CD4-positive, alpha-beta T cell treated with Interleukin-4 for 1 hour (primary cell): ENCODE measurements around the gene CLCN3.
A peak's percentile ranks its signal among the peaks of the same experiment; 100 is the strongest.
"Not testable (repeated sequence)": the region's sequence is repeated elsewhere in the genome, so short reads cannot be mapped to it uniquely, and the experiment has no call there.

ENCODE experiments used
- DNase-seq, 2 donors: peaks; one replicate each; pipeline ENCODE4 v3.0.0-alpha.2; 2020 to 2022

Gene CLCN3

DNA sequence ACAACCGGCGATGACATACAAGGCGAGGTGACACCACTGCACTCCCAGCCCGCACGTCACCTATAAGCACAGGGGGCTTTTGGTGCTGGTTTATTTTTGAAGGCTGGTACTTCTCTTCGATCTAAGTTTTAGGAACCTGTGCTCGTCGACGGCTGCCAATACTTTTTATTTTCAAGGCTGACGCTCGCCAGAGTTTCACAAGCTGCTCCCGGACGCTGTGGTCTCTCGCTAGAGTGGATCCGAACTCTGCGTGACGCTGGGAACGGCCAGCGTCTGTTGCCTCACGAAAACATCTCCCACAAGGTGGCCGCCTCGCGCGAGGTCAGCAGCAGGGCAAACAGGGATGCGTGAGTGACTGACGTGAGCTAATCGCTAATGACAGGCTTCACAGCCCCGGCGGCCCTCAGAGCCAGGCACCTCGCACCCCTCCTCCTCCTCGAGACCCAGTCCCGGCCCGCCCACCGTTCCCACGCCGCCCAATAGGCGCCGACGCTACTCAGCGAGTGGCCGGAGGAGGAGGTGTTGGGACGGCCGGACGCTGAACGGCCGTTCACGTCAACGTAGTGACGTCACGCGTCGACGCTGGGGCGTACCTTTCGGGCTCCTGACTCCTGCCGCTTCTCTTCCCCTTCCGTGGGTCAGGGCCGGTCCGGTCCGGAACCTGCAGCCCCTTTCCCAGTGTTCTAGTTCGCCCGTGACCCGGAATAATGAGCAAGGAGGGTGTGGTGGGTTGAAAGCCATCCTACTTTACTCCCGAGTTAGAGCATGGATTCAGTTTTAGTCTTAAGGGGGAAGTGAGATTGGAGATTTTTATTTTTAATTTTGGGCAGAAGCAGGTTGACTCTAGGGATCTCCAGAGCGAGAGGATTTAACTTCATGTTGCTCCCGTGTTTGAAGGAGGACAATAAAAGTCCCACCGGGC, at the start of gene CLCN3:
CLCN3 (plus strand) TSS at position 621 of the 922 bp plus-strand sequence. CDS start 15,351 bp downstream, outside the sequence.
- peak; percentile 91 to 96 for DNase-seq

DNA sequence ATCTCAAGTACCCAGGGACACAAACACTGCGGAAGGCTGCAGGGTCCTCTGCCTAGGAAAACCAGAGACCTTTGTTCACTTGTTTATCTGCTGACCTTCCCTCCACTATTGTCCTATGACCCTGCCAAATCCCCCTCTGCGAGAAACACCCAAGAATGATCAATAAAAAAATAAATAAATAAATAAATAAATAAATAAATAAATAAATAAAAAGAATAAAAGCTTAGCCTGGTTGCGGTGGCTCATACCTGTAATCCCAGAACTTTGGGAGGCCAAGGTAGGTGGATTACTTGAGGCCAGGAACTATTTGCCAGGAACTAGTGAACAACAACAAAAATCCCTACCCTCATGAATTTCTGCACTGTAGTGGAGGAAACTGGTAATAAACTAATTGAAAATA, 49.4 kb upstream of the CLCN3 start:
- DNase-seq: not testable (repeated sequence)

DNA sequence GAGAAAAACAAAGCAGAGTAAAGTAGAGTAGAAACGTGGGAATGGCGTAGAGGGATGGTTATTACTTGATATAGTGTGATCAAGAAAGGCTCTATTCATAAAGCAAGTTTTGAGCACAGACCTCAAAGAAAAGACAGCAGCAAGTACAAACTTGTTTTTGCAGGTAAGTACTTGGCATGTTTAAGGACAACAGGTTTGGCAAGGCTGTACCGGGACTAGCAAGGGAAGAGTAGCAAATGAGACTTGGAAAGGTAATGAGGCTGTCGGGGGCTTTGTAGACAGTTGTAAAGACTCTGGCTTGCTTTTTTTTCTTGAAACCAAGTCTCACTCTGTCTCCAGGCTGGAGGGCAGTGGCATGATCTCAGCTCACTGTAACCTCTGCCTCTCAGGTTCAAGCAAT, 48.9 kb upstream of the CLCN3 start:
- no peak for DNase-seq

DNA sequence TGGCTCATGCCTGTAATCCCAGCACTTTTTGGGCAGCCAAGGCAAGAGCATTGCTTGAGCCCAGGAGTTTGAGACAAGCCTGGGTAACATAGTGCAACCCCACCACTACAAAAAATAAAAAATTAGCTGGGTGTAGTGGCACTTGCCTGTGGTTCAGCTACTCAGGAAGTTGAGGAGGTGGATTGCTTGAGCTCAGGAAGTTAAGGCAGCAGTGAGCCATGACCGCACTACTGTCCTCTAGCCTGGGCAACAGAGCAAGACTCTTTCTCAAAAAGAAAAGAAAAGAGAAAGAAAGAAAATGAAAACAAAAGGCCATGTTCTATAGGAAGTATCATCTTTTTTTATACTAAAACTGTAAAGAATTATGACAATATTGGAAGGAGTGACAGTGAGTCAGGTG, 46.5 kb upstream of the CLCN3 start:
- no peak for DNase-seq

DNA sequence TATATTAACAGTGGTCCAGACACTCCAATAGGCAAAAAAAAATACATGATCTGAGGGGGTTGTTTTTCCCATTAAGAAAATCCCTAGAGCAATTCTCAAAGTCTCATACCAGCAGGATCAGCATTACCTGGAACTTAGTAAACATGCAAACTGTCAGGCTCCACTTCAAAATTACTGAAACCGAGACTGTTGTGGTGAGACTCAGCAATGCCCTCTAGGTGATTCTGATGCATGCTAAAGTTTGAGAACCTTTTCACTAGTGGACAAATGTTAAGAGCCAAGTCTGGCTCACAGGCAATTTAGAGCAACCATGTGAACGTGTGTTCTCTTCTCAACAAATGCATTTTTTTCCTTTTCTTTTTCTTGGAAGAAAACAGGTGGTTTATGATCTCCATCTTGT, 38.2 kb upstream of the CLCN3 start:
- no peak for DNase-seq

DNA sequence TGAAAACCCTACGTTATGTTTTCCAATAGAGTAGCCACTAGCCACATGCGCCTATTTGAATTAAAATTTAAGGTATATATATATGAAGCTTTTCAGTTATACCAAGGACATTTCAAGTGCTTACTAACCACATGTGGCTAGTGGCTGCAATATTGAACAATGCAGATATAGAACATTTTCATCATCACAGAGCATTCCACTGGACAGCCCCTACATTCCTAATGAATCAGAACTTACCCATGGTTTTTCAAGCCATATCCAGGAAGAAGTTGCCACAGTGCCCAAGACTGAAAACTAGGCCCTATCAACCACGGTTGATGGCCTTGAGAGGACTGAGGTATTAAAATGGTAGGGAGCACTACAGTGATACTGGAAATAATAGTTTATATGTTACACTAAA, 37.7 kb upstream of the CLCN3 start:
- DNase-seq: no peak

DNA sequence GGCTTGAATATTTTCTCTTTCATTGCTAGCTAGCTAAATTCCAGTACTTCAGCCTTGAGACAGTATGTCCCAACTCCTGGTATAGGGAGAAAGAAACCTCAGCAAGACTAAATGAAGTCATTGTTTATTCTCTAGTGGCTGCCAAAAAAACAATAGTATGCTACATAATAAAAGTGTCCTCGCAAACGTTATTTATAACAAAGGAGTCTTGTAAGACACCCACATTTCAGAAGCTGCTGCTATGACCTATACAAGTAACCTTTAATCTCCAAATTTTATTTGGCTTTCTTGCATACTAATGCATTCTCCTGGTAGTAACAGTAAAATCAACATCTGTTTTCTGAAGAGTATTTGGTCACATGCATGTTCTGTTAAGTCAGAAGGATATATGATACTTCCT, 36.8 kb upstream of the CLCN3 start:
- DNase-seq: no peak

DNA sequence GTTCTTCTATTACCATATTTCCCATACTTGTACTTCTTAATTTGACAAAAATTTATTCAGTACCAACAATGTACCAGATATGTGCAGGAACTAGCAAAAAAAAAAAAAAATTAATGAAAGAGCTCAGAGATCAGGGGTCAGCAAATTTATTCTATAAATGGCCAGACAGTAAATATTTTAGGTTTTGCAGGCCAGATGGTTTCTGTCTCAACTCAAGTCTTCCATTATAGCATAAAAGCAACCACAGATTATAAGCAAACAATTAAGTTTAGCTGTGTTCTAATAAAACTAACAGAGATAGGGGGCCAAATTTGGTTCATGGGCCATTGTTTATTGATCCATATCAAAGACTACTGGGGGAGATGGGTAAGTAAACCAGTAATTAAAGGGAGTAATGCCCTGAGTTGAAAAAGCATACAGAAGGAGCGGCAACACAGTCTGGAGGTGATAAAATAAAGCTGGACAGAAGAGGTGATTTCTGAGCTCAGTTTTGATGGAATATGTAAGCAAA, 27.3 kb upstream of the CLCN3 start:
- DNase-seq: no peak

DNA sequence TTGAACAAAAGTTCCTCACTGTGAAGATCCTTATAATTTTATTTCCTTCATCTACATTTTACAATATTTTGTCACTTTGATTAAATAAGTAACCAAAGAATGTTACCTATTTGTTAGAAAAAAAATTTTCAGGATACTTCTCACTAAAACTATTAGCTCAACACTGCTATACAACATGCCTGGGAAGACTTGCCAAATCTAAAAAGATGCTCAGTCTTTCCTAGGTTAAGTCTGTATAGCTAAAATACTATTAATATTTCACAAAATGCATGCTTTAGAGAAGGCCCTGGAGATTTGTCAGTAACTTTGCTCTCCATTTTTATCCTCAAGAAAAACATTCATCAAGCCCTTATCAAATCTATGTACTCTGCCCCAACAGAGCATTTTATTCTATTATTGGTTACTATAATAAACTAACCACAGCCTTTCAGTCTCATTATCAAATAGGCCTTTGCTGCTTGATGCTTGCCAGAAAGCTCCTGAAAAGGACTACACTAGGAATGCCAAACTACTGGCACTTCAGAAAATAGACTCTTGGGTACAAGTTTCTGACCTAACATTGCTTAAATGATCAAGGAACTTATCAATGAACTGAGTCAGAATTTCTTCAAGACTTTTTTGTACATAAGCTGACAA, 25.7 kb upstream of the CLCN3 start:
- no peak for DNase-seq

DNA sequence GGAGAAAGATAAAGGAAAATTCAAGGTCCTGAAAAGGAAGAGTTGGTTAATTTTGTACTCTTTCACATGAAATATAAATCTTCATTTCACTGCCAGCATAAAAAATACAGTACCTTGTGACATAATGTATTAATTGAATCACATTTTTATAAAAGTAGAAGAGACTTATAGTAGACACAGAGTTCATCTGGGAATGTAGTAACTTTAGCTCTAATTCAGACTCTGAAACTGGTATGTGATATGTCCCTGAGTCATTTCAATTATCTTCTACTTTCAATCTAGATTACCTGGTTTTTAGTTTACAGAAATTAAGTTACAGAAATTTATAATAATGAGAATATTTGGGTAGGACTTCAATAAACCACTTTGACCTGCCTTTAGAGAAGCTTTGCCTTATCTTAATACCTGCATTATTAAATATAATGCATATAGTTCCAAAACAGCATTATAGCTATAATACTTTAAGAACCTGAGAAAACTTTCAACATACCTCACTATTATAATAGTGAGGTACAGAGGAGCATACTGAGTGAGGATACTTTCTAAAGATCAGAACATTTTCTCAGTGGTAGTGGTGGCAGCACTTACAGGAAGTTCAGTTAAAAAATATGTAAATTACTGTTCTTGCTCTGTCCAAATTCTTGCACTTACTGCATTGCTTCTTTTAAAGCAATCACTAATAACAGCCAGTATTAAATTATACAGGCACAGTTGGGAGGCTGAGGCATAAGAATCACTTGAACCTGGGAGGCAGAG, 19.2 kb upstream of the CLCN3 start:
- no peak for DNase-seq

DNA sequence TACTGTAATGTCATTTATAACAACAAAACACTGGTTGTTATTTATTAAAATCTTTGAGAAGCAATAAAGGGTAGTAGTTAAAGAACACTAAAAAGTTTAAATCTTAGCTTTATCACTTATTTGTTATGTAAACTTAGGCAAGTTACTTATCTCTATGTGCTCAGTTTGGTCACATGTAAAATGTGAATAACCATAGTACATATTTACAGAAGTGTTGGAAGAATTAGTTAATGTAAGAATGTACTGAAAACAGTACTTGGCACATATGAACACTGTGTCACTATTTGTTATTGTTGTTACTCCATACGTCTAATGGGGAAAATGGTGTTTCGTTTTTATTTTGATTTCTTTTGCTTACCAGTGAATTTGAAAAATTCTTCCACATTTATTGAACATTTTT, 17.1 kb upstream of the CLCN3 start:
- DNase-seq: no peak

DNA sequence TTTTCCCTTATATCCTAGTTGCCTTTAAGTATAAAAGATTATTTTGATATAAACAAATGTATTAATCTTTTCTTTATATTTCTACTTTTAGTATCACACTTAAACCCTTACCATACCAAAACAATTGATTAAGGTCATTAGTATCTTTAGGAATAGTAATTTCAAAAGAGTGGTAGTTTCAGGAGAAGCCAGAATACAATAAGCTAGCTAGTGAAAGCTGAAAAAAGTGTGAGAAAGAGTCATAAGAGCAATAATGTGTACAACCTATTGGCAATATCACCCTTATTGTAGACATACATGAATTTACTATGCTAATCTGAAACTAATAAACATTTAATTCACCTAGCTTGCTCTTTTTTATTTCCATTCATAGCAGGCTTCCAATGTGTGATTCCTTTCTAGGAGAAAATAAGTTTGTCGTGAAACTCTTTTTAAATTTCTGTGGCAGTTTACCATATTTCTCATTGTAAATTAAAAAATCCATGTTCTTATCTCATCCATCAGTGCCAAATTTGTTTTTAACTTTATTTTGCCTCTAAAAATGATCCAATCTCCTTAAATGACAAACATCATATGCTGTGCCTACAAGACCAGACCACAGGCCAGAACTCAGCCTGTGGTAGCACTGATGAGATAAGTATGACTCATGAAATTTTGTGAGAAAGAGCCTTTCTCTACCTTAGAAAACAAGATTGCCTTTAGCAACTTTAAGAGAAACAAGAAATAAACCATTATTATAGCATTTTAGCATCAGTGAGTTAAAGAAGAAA, 16.1 kb upstream of the CLCN3 start:
- no peak for DNase-seq

DNA sequence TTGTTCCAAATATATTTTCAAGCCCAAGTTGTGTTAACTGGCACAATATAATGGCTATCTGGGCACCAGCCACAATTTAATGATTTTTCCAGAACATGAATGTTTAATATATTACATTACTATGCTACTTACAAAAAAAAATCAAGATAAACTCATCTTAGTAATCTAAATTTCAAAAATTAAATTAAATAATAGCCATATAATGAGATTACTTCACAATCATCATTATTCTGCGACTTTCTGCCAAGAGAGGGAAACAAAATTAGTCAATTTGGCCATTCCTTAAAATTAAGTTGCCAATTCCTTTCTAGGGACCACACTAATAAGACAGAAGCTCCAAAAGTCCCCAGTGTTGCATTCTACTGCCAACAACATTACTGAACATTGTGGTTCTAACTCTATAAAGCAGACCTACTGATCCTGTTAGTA, 15.5 kb upstream of the CLCN3 start:
- no peak for DNase-seq

DNA sequence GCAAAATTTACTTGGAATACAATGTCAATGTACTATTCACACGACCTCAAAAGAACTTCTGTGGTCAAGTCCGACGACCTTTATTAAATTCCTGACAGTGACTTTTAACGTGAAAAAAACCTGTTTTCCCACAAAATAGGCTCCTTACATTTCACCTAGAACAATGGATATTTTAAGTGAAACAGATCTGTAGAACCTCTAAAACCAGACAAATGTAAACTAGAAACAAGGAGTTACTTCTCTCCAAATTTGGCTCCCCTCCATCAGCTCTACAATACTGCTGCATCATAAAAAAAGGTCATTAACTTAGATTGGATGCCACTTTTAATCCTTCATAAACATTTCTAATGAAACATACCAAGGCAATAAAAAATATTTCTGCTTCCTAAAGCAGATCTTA, 9.2 kb upstream of the CLCN3 start:
- DNase-seq: no peak

DNA sequence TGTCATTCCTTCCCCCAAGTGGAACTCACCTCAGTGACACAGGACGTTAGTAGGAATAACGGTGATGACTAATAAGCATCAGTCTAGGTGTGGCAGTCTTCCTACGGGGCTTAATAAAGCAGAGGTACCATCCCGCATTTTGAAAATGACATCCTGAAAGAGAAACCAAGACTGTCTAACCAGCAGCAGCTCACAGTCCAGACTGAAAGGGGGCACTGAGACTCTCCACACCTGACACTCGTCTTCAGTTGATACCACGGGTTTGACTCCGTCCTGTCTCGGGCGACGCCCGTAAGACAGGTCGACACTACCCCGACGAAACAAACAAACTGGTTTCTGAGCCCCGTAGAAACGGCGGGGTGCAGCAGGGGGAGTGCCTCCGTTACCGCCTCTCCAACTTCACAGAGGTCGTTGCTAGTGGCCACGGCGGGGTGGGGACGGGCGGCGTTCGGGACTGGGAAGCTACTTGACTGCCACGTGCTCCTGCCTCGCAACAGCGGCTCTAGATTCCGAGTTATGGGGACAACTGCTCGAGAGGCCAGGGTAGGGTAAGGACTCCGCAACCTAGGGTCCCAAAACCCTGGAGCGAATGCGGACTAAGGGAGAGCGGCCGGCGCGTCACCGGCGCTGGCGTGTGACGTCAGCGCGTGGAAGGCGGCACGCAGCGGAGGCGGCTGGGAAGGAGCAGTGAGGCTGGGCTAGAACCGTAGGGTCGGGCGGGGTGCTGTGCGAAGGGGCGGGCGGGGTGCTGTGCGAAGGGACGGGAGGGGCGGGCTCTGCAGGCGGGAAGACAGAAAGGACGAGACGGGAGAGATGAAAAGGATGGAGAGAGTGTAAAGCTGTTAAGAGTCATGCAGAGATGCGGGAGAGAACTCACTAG, 8.1 kb upstream of the CLCN3 start, which contains the start of gene NEK1:
NEK1 (minus strand) TSS at position 593 of the 880 bp plus-strand sequence. CDS start 9,953 bp downstream, outside the sequence.
- DNase-seq: peak; percentile 89

DNA sequence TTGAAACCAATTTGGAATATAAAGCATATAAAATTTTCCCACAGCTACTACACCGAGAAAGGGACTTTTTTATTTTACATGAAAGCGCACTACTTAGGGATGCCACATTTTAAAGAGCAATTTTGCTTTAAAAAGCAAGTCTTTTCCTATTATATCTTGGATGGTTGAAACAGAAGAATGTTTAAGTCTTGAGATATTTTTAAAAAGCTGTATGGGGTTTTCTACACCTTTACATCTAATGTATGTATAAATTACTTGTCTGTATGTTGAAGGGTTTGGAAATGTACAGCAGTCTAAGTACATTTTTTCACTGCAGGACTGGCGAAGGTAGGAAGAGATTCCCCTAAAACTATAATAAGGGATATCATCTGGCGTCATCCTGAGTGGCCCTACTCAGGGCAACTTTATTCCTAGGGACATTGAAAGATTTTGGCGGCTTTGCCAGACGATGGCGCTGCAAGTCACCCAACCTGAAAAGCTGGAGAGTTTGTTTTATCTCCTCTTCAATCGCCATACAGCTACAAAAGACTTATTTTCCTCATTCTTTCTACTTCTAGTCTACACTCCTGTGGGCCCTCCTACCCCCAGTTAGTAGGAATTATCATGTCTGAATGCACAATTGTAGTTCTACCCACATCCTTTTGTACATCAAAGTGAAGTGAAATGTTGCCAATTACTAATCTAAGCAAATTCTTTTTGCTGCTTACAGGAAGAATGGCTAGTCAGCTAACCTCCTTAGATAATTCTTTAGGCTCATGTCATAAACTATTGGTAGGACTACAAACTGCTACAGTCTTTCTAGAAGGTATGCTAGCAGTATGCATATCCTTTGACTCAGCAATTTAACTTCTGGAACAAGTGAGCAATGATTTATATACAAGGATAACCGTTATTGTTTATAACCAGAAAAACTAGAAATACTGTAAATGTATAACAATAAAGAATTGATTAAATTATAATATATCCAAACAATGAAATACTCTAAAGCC, 7.2 kb upstream of the CLCN3 start:
- peak; percentile 81 to 85 for DNase-seq

DNA sequence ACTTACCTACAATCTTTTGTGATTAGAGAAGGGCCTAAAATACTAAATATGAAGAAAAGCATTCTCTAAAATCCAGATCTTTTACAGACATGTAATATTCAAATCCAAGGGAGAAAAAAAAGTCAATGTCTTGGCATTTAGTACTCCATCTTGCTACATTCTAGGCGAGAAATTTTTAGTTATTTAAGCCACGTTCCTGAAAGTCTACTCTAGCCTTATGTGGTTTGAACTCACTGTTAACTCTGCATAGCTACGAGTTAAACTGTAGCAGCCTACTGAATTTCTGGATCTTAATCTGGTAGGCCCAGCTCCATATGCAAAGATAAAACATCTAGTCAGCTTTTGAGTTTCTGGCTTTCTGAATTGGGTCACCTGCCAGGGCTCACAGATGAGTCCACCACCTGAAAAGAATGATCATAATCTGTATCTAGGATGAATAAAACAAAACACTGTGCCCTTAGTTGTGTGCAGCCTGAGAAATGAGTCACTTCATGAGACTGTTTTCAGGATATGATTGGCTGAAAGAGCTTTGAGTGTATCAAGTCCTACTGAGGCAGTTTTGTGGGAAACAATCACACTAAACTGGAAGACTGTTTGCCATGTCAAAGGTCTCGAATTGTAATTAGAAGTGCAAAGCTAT, 4.8 kb upstream of the CLCN3 start:
- DNase-seq: no peak

DNA sequence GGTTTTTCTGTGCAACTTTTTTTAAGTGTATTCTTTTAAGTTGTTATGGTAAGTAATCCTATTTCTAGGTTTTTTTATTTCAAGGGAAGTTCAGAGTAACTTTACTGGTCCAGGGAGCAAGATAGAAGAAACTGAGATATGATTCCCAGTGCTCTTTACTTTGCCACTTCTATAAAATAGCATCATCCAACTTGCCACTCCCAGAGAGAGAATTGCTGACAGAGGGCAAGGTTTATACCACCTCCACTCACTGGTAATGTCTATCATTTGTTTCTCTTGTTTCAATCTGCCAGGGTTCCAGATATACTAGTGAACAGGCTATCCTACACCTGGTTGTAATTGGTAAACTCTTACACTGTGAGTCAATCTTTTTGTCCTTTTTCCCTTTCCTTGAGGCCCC, 3.5 kb upstream of the CLCN3 start:
- DNase-seq: no peak

DNA sequence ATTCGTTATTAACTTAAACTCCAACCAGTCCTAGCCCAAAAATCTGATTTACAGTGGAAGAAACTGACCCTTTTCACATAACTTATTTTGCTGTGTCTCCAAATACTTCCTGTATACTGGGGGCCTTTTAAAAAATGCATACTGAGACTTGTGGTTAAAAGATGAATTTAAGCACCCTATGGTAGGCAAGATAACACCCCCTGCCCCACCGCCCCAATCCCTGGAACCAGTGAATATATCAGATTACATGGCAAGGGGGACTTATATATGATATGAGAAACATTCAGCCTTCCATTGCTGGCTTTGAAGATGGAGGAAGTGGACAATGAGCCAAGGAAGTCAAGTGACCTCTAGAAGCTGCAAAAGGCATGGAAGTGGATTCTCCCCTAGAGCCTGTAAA, 3.1 kb upstream of the CLCN3 start:
- DNase-seq: no peak

DNA sequence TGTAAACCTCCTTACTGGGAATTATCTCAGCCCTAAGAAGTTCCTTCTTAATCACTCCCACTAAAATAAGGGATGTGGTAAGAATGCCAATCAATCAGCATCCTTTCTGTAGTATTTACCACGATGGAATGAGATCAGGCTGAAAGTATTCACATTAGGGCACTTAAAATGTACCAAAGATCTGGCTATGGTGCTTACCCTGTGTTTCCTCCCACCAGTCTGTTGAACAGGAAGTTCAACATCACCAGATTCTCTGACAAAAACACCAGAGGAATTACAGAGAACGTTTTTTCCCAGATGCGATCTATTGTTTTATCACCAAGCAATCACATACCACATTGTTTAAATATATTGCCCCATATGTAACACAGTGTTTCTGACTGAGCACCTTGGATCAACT, 2.1 kb upstream of the CLCN3 start:
- peak in 1 of 2 donors; percentile 41 for DNase-seq
